Fibroblast of mammary gland (primary cell): Measurements from ENCODE around the gene PRKAG2.
"Not testable (repeated sequence)": the region's sequence is repeated elsewhere in the genome, so short reads cannot be mapped to it uniquely, and the experiment has no call there.

ENCODE experiments used
- DNase-seq: peaks from one replicate; pipeline ENCODE4 v3.0.0-alpha.2; 2010; ENCODE audit warnings: low read depth
- H3K4me3 ChIP-seq: 2 replicates; pipeline ENCODE4 v1.5.1; 2011; ENCODE audit warnings: low read depth, mild to moderate bottlenecking, low read length, moderate library complexity; ENCODE audit not compliant: control insufficient read depth
- TF ChIP-seq, protein P1 (sequence below): conservative IDR thresholded peaks from 2 replicates; pipeline ENCODE4 v1.5.1; 2011; ENCODE audit warnings: low read depth, low read length, inconsistent platforms; ENCODE audit not compliant: control insufficient read depth, insufficient read depth

The PRKAG2 gene

DNA sequence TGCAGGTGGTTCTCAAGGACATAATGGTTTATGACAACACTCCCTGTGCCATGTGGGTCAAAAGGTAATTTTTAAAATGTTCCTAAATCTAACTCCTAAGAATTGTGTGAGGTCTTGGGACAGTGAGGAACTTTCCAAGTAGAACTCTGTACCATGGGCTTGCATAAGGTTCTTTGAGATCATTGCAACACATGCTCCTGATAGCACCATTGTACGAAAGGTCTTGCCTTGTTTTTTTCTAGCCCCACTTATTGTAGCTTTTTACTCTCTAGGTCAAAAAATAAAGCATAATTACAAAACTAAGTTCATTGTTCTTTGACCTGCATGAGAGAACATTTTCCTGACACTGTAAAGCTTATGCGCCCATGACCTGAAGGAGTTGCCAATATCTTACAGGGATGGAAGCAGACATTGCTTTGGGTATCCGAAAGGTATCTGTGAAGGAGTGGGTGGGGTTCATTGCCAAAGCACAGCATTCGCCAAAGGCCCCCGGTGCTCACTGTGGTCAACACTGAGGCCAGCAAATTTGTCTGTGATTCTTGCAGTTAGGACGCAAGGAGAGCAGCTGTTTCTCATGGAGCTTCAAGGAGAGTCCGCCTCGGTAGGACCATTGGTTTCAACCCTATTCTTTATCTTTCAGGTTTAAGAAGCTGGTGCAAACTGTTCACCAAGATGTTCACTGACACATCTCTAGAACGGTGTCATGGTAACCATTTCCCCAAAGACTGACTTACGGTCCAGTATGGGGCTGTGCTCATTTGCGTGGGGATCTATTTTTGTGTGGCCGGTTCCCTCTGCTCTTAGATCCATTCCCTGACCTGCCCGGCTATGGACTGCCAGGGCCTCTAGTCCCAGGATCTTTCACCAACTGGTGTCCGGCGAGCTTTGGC lies 7.6 kb upstream of the PRKAG2 start:
- no peak for DNase-seq
- no peak overlapping the region for H3K4me3 ChIP-seq
- TF ChIP-seq, protein P1, sequence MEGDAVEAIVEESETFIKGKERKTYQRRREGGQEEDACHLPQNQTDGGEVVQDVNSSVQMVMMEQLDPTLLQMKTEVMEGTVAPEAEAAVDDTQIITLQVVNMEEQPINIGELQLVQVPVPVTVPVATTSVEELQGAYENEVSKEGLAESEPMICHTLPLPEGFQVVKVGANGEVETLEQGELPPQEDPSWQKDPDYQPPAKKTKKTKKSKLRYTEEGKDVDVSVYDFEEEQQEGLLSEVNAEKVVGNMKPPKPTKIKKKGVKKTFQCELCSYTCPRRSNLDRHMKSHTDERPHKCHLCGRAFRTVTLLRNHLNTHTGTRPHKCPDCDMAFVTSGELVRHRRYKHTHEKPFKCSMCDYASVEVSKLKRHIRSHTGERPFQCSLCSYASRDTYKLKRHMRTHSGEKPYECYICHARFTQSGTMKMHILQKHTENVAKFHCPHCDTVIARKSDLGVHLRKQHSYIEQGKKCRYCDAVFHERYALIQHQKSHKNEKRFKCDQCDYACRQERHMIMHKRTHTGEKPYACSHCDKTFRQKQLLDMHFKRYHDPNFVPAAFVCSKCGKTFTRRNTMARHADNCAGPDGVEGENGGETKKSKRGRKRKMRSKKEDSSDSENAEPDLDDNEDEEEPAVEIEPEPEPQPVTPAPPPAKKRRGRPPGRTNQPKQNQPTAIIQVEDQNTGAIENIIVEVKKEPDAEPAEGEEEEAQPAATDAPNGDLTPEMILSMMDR = no peak

DNA sequence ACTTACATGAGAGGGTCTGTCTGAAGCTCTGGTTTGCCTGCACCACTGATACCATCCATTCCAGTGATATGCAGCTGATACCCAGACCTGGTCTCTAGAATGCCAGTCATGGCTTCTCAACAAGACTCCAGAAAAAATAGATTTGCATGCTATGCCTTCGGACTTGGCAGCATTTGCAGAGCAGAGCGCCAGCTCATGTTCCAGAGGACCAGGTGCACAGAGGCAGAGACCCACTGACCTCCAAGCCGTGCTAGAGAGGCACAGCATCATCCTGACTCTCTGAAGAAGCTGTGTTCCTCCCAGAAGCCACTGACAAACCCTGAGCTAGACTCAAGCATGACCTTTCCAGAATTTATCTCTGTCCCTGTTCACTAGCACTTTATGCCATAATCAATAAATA lies 6.9 kb upstream of the PRKAG2 start:
- DNase-seq = no peak
- H3K4me3 ChIP-seq = no peak overlapping the region
- TF ChIP-seq, protein P1 = no peak

DNA sequence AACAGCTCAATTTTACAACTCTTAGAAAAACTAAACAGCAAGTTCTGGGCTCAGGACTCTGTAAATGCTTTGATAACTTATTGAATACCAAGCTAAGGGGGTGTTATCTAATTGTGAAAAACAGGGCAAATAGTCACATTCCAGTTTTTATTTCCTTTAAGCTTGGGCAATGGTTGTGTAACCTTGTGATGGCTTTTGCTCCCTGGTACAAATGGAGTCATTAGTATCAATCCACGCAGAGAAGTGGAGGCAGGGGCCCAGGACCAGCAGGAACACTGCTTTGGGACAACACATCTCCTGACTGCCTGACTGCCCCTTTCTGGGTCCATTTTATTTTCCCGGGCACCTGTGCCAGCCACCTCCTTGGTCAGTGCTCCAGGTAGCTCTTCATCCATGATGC lies 5.8 kb upstream of the PRKAG2 start:
- no peak for DNase-seq
- H3K4me3 ChIP-seq = no peak overlapping the region
- TF ChIP-seq, protein P1 = no peak

DNA sequence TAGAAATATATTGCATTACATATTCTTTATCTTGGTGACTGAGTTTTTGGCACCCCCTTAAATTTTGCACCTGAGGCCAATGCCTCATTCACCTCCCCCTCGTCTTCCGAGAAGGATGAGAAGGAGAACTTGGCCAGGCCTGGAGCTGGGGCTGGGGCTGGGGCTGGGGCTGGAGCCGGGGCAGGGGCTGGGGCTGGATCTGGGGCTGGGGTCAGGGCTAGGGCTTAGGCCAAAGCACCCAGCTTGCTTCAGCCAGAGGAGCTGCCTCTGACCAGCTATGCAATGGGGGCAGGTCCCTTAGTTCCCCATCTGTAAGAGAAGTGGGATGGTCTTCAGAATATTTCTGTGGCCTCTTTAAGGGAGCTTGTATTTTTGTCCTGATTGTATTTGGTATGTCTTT lies 3.8 kb upstream of the PRKAG2 start:
- H3K4me3 ChIP-seq = no peak overlapping the region
- DNase-seq = no peak
- TF ChIP-seq, protein P1 = no peak

DNA sequence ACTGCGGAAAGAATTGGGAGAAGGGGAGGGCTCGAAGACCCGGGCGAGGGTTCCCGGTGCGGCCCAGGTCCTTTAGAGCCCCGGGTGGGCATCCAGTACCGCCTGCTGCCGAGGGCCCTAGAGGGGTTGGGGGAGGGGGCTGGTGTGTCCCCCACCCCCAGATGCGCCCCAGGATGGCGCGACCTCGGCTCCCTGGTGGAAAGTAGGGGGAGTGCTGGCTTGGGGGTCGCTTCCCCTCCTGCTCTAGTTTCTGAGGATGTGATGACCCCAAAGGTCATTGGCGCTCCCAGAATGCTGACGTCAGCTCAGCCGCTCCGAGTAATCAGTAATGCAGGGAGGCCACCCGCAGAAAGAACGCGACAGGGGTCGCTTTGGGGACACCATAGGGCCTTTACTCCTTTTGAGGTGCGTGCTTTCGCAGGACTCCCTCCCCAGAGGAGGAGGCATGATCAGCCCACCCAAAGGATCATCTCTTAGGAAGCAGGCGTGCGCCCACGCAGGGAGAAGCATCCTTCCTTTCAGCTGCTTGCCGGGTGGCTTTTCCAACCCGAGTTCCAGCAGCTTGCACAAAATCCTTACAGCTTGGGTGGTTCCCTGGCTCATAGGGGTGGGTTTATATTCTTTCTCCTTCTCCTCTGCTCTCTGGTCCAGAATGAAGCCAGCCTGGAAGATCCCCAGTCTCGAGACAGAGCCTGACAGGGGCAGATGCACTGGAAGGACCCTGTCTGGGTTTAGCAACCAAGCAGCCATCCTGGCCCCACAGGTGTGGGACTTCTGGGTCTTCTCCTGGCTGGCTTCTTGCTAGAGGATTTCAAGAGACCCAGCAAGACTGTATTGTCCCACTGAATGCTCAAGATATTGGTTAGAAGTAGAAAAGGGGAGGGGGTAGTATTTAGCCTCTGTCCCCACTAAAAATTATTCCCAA lies 1.3 kb upstream of the PRKAG2 start:
- no peak for DNase-seq
- TF ChIP-seq, protein P1 = no peak
- H3K4me3 ChIP-seq = no peak overlapping the region

DNA sequence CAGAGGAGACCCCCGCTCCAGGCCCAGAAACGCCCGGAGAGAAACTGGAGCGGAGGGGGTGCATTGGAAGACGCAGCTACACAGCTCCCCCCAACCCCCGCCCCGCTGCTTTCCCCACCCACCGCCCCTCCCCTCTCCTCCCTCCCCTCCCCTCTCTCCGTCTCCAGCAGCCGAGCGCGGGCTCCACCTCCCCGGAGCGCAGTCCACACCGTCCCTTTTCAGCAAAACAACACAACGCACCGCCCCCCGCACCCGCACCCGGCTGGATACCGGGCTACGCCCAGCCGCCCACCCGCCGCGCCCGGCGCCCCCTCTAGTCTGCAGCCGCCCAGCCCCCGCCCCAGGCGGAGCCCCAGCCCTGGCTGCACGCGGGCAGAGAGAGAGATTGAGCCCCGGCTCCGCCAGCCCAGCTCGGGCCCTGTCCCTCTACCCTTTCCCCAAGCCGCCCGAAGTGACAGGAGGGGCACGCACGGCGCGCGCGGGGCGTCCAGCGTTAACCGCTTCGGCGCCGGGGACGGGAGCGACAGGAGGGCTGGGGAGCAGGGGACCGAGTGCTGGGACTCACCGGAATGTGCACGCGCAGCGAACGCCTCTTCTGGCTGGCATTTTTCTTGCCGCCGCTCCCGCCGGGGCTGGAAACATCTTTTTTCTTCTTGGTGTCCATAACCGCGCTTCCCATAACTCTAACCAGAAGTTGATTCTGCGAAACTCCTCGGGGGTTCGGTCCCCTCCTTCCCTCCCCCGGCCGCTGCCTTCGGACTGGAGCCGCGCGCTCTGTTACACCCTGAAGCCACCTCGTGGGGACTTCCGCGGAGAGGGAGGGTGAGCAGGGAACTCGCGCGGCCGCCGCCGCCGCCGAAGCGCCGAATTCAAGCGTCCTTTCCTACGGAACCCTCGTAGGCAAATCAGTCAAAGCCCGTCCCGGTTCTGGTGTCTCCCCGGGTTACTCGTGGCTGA lies 695 bp downstream of the PRKAG2 start:
- H3K4me3 ChIP-seq = peak overlapping the region; percentile 55
- TF ChIP-seq, protein P1 = no peak
- peak; percentile 24 for DNase-seq

DNA sequence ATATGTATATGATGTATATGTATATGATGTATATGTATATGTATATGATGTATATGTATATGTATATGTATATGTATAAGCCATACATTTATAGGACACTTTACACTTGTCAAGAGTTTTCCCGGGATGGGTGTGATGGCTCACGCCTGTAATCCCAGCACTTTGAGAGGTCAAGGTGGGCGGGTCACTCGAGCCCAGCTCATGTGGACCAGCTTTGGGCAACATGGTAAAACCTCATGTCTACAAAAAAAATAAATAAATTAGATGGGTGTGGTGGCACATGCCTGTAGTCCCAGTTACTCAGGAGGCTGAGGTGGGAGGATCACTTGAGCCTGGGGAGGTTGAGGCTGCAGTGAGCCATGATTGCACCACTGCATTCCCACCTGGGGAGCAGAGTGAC lies 2.4 kb downstream of the PRKAG2 start:
- not testable (repeated sequence) for DNase-seq, H3K4me3 ChIP-seq
